H7 (cell line): ENCODE data around the gene GABBR2. TPM values are rescaled to one million over a fixed set of nuclear protein-coding genes. Genes with fewer than 3 reads are reported as not detected.
A peak's percentile ranks its signal among the peaks of the same experiment; 100 is the strongest.
"Not testable (repeated sequence)": the region's sequence is repeated elsewhere in the genome, so short reads cannot be mapped to it uniquely, and the experiment has no call there.

Source experiments
- DNase-seq: peaks from one replicate; pipeline ENCODE4 v3.0.0; 2012
- H3K27me3 ChIP-seq: 2 replicates; pipeline ENCODE4 v1.6.0; 2011; ENCODE audit warnings: mild to moderate bottlenecking, low read length; ENCODE audit not compliant: control insufficient read depth, insufficient read depth
- H3K36me3 ChIP-seq: replicated peaks from 2 replicates; pipeline ENCODE4 v1.5.1; 2011; ENCODE audit warnings: low read length; ENCODE audit not compliant: control insufficient read depth, insufficient read depth
- H3K4me3 ChIP-seq: 2 replicates; pipeline ENCODE4 v1.5.1; 2011; ENCODE audit warnings: low read depth, mild to moderate bottlenecking, control low read depth, low read length, moderate library complexity; ENCODE audit not compliant: insufficient read depth
- total RNA-seq: library from RNA; depleted of rRNA; stranded (reverse); fragments of >200 nt; shearing (Covaris generic); gene quantifications from 2 replicates; pipeline ENCODE4 v1.2.3, GENCODE V29; 2014

Gene GABBR2
- total RNA-seq, 1 experiment from 2014 or later, result 0.66 TPM

DNA sequence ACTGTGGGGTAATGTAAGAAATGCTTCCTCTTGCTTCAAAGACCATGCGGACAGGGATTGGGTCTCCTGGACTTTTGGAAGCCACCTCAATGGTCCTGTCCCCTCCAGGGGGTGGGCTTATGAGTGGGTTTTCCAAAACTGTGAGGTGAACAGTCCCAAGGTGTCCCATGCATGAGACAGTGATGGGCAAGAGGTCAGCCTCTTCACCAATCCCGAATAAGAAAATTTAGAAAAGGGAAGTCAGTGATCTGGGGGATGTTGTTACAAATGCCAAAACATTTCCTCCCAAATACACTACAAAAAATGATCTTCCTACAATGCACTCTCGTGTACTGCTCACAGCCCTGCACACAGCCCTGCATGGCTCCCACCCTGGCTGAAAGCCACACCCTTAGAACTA, 237.6 kb downstream of the GABBR2 start:
- no peaks in the 10 kb centered on the region for H3K27me3 ChIP-seq
- no peak for DNase-seq
- no peak overlapping the region for H3K4me3 ChIP-seq
- H3K36me3 ChIP-seq, result no peaks in the 10 kb centered on the region

DNA sequence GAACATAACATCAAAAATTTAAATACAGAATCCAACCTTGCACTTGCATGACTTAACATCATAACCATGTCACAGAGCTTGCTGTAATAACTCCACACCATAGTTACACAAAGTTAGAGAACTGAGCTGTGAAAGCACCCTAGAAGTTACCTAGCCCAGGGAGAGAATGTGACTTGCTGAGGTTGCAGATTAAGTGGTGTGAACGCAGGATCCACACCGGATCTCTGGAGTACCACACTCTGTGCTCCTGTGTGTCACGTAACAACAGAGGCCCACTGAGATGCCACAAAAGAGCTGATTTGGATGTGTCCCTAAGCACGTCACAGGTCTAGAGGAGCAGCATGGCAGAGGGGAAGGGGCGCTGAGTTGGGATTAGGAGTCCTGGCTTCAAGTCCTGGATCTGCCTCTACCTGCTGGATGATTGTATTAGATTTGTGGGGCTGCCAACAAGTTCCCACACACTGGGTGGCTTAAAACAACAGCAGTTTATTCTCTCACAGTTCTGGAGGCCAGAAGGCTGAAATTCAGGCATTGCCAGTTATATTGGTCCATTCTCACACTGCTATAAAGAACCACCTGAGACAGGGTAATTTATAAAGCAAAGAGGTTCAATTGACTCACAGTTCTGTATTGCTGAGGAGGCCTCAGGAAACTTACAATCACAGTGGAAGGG, 240.0 kb downstream of the GABBR2 start:
- Histone ChIP-seq H3K27me3 (no peaks in the 10 kb centered on the region), H3K36me3 (no peaks in the 10 kb centered on the region), H3K4me3 (no peak overlapping the region)
- no peak for DNase-seq

DNA sequence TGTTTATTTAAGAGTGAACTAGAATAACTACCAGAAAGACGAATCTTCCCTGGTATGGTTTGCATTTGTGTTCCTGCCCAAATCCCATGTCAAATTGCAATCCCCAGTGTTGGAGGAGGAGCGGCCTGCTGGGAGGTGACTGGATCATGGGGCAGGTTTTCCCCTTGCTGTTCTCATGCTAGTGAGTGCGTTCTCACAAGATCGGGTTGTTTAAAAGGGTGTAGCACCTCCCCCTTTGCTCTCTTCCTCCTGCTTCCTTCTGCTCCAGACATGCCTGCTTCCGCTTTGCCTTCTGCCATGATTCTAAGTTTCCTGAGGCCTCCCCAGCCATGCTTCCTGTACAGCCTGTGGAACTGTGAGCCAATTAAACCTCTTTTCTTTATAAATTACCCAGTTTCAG, 242.9 kb downstream of the GABBR2 start:
- Histone ChIP-seq H3K36me3 (no peaks in the 10 kb centered on the region), H3K4me3 (no peak overlapping the region), H3K27me3 (no peaks in the 10 kb centered on the region)
- no peak for DNase-seq

DNA sequence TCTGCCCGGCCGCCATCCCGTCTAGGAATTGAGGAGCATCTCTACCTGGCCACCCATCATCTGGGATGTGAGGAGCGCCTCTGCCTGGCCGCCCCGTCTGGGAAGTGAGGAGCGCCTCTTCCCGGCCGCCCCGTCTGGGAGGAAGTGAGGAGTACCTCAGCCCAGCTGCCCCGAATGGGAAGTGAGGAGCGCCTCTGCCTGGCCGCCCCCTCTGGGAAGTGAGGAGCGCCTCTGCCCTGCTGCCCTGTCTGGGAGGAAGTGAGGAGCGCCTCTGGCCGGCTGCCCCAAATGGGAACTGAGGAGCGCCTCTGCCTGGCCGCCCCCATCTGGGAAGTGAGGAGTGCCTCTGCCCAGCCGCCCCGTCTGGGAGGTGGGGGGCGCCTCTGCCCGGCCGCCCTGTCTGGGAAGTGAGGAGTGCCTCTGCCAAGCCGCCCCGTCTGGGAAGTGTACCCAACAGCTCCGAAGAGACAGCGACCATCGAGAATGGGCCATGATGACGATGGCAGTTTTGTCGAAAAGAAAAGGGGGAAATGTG, 244.5 kb downstream of the GABBR2 start:
- not testable (repeated sequence) for H3K27me3 ChIP-seq, H3K4me3 ChIP-seq, DNase-seq, H3K36me3 ChIP-seq

DNA sequence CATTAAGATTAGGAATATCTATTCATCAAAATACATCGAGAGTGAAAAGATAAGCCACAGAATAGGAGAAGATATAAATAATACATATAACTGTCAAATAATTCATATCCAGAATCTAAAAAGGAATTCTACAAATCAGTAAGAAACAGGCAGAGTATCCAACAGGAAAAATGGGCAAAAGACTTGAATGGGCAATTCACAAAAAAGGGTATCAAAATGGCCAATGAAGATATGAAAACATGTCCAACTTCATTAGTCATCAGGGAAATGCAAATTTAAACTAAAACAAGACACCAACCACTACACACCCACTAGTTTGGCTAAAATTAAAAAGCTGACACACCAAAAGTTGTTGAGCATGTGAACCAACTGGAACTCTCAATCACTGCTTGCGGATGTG, 246.4 kb downstream of the GABBR2 start:
- Histone ChIP-seq H3K4me3 (no peak overlapping the region), H3K27me3 (no peaks in the 10 kb centered on the region), H3K36me3 (no peaks in the 10 kb centered on the region)
- no peak for DNase-seq

DNA sequence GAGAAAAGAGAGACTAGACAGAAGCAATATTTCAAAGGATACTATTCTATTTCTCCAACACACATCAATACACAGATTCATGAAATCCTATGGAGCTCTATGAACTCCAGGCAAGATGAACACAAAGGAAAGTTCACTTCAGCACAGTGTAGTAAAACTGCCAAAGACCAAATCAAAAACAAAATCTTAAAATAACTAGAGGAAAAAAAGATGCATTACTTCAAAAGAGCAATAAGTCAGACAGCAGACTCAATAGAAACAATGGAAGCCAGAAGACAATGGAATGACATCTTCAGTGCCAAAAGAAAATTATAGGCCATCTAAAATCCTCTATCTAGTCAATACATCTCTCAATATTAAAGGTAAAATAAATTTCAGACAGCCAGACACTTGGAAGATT, 248.0 kb downstream of the GABBR2 start:
- Histone ChIP-seq H3K4me3 (no peak overlapping the region), H3K36me3 (no peaks in the 10 kb centered on the region), H3K27me3 (no peaks in the 10 kb centered on the region)
- DNase-seq, result no peak

DNA sequence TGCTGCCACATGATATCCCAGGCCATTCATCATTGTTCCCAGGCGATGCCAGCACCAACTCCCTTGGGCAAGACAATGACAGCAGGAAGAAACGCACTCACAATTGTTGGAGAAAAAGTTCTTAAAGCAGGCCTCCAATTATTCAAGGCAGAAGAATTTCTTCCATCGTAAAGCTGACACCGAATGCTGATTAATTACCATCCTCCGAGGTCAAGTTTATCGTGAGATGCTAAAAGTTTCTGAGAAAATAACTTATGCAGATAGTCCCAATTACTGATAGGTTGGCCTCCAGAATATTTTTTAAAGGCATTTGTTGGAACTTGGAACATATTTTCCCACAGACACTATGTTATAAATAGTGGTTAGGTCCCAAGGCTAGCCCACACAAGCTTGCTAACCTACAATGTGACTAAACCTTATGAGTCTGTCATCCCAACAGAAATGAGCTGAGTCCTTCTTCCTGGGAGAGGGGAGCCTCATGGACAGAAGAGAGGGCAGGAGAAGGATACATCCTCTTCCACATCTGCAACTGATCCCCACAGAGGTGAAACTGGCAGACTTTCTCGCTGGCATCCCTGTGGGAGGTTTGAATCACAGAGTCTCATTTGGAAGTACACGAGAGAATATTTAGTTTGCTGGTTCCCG, 250.9 kb downstream of the GABBR2 start:
- H3K36me3 ChIP-seq, result no peaks in the 10 kb centered on the region
- H3K4me3 ChIP-seq, result no peak overlapping the region
- H3K27me3 ChIP-seq, result no peaks in the 10 kb centered on the region
- DNase-seq, result no peak

DNA sequence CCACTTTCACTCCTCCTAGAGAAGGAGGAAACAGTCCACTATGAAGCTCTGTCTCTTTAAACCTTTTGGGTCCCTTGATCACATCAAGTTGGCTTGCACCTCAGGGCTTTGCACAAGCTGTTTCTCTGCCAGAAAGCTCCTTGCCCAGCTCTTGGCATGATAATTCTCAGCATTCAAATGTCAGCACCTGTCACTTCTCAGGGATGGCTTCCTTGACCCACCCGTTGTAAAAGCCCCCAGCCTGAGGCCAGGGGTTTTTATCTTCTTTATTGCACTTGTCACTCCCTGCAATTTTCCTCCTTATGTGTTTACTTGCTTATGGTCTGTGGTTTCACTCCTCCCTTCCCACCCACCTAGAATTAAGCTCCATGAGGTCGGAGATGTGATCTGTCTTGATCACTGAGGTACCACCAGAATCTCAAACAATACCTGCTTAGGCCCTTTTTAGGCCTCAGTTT, 252.6 kb downstream of the GABBR2 start:
- no peaks in the 10 kb centered on the region for H3K27me3 ChIP-seq
- no peak overlapping the region for H3K4me3 ChIP-seq
- no peak for DNase-seq
- no peaks in the 10 kb centered on the region for H3K36me3 ChIP-seq

DNA sequence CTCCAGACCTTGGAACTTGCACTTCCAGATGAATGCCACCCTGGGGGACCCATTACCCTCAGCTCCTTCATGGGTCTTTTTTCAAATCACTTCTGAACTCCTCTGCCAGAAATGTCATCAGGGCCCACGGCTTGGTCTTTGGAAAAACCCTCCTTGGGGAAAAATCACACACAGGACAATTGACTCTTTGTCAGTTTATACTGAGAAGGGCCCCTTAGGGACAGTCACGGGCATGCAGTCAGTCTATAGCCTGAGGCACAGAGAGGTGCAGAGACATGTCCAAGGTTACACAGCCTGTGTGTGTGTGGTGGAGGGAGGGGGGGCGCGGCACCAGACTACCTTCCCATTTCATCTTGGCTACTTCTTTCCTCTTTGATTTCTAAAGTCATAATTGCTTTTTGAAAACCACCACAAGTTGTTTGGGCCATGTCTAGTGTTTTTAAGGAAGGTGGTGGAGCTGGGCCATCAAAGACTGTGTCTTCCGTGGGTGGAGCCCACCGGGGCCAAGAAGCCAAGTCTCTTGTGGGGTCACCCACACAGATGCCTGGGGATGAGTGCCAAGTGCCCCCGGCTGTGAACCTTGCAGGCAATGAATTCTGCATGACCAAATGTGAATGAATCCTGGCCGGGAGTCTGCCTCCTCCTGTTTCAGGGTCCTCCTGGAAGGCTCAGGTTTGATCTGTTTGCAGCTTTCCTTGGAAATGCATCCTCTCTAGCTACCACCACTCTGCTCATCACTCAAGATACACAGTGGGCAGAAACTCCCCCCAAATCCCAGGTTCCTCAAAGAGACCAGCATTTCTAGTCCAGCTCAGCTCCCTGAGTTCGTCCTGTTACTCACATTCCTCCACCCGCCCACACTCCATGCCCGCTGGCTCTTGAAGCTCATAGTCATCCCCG, 253.2 kb downstream of the GABBR2 start:
- no peak for DNase-seq
- no peaks in the 10 kb centered on the region for H3K36me3 ChIP-seq
- no peaks in the 10 kb centered on the region for H3K27me3 ChIP-seq
- no peak overlapping the region for H3K4me3 ChIP-seq

DNA sequence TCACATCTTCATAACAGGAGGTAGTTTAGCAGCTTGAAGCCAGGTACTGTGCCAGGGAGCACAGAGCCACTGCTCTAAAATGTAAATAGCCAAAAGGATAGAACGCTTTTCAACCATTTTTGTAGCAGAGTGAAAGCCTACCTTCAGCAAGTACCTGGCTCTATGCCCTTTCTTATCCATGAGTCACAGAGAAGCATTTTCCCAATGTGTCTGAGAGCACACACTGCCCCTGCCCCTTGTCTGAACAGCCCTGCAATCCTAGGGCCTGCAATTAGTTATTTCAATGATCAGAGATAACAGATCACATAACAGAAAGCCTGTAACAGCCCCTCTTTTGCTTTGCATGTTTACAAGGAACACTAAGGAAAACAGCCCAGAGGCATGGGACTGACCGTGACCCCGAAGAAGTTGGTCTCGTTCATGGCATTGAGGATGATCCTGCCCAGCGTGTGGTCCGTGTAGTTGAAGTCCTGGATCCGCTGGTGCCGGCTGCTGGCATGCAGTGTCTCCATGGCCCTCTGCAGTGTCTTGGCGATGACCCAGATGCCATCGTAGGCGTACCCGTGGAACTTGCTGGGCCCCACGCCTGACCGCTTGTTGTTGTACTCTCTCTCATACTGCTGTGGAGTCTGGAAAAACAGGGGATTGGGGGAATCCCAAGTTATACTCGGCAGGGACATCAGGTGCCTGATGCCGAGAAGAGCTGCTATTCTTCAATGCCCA, 255.0 kb downstream of the GABBR2 start:
- Histone ChIP-seq H3K36me3 (no peaks in the 10 kb centered on the region), H3K27me3 (no peaks in the 10 kb centered on the region), H3K4me3 (no peak overlapping the region)
- no peak for DNase-seq

DNA sequence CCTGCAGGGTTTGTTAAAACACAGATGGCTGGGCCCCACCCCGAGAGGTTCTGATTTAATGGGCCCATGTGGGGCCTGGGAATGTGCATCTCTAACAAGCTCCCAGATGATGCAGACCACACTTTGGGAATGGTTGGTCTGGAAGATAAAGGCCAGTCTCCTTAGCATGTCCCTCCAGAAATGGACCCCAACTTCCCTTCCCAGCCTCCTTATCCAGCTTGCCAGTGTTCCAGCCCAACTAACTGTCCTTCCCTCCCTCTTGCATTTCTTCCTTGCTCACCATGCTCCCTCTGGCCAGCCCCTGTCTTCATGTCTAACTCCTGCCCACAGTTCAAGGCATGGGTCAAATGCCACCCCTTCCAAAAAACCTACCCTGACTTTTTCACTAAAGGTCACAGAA, 257.2 kb downstream of the GABBR2 start:
- no peak for DNase-seq
- H3K27me3 ChIP-seq, result no peaks in the 10 kb centered on the region
- no peaks in the 10 kb centered on the region for H3K36me3 ChIP-seq
- H3K4me3 ChIP-seq, result no peak overlapping the region

DNA sequence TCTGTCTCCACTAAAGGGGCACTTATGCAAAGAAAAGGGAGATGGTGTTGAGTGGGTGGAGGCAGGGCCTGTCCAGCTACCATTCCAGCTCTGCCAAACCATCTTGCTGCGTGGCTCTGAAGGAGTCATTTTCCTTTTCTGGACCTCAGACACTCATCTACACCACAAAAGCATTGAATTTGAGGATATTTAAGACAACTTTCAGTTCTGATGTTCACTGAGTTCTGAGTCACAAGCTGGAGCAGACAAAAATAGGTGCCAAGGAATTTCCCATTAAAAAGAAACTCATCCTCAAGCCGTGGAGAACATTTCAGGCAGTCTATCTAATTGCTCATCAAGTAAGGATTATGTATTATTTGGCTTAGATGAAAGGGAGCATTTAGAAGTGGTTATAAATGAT, 258.2 kb downstream of the GABBR2 start:
- no peak for DNase-seq
- Histone ChIP-seq H3K4me3 (no peak overlapping the region), H3K36me3 (no peaks in the 10 kb centered on the region), H3K27me3 (no peaks in the 10 kb centered on the region)

DNA sequence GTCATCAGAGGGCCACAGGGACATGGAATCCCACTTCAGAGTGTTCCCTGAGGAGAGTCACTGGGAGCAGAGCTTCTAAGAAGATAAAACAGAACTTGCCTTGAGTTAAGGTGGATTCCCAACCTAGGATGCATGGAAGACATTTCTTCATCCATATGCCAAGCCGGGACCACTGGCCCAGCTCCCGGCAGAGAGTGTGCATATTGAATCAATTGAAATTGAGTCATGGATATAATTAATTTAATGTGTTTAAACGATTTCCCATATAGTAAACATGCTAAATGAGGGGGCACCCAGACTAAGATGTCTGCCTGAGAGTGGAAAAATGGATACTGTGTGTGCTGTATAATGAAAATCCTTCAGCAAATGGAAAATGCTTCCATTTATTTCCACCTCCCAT, 258.9 kb downstream of the GABBR2 start:
- no peaks in the 10 kb centered on the region for H3K27me3 ChIP-seq
- DNase-seq, result no peak
- no peak overlapping the region for H3K4me3 ChIP-seq
- H3K36me3 ChIP-seq, result no peaks in the 10 kb centered on the region

DNA sequence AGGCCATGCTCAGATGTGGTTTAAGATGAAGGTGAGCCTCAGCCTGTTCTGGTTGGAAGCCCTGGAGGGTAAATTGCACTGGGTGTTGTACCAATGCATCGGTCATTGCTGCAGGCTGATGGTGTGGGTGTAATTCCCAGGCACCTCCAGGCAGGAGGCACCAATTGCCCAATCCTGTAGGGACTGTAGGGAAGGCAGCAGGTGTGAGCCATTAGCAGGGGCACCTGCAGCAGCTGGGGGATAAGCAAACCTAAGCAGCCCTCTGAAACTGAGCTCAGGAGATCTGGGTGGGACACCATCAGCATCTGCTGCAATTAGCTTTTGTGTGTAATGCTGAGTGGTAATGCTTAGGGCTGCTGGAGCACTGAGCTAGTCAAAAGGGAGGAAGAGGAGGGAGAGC, 263.2 kb downstream of the GABBR2 start:
- Histone ChIP-seq H3K36me3 (no peaks in the 10 kb centered on the region), H3K27me3 (no peaks in the 10 kb centered on the region), H3K4me3 (no peak overlapping the region)
- DNase-seq, result peak; percentile 30
